ENCODE data around the gene SMPX. TPM values are rescaled to one million over a fixed set of nuclear protein-coding genes. Genes with fewer than 3 reads are reported as not detected.

Gene SMPX
- total and polyA plus RNA-seq, 12 donors, result 171 to 894 (median 696) TPM

DNA sequence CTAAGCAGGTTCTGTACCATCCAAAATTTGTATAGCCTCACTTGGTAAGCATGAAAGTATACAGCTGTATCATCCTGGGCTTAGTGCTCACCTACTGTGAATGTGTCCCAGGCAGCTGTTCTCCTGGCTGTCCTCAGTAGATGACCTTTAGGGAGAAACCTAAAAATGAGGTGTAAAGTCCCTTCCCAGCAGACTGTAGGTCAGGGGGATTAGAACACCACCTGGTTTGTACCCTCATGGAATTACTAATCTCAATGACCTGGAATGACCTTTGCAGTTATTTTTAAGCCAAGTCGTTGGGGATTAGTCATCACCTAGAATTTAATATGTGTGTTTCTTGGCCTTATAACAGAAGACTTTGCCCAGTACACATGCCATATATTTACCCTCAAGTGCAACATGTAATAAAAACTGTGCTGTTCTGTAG, 42.4 kb upstream of the SMPX start:
- Histone ChIP-seq H3K9me3 (no peaks in the 10 kb centered on the region), H3K36me3 (no peaks in the 10 kb centered on the region), H3K4me1 (peaks cover 0 to 11% (median 0%) of the 10 kb centered on the region in 9 donors), H3K4me3 (no peak overlapping the region), H3K27ac (peak overlapping the region in 5 of 10 donors; percentile 2 to 72 (median 62)), H3K27me3 (peaks cover 0 to 7% (median 0%) of the 10 kb centered on the region in 7 donors)
- peak in 5 of 8 donors; percentile 19 to 64 (median 42) for ATAC-seq
- TF ChIP-seq, protein P1, sequence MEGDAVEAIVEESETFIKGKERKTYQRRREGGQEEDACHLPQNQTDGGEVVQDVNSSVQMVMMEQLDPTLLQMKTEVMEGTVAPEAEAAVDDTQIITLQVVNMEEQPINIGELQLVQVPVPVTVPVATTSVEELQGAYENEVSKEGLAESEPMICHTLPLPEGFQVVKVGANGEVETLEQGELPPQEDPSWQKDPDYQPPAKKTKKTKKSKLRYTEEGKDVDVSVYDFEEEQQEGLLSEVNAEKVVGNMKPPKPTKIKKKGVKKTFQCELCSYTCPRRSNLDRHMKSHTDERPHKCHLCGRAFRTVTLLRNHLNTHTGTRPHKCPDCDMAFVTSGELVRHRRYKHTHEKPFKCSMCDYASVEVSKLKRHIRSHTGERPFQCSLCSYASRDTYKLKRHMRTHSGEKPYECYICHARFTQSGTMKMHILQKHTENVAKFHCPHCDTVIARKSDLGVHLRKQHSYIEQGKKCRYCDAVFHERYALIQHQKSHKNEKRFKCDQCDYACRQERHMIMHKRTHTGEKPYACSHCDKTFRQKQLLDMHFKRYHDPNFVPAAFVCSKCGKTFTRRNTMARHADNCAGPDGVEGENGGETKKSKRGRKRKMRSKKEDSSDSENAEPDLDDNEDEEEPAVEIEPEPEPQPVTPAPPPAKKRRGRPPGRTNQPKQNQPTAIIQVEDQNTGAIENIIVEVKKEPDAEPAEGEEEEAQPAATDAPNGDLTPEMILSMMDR (IDR thresholded peaks at IDR 0.05), result no peak
- WGBS, 2 donors, result 4 to 8% methylated on average over 1 of the region's 1 CpG
- no peak for DNase-seq
- intact Hi-C loops (cut with DNase I), result no loop called here

DNA sequence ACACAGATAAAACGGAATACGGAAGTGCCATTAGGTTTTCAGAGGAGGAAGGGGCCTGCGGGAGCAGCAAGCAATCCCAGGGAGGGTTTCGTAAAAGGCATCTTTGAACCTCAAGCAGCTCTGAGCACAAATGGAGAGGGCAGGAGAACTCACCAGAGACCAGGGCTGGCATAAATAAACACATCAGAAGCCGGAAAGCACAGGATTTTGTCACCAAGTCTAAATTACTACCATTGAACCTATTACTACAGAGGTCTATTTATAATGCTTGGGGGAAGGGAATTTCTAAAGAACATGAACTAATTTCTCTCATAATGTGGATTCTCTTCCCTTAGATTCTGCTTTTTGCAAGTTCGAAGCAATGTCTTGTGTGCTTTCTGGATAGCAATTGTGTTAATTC, 41.9 kb upstream of the SMPX start:
- Histone ChIP-seq H3K4me1 (peaks cover 0 to 11% (median 0%) of the 10 kb centered on the region in 9 donors), H3K27me3 (peaks cover 0 to 7% (median 0%) of the 10 kb centered on the region in 7 donors), H3K36me3 (no peaks in the 10 kb centered on the region), H3K9me3 (no peaks in the 10 kb centered on the region), H3K27ac (peak overlapping the region in 6 of 10 donors; percentile 2 to 72 (median 60)), H3K4me3 (no peak overlapping the region)
- WGBS, 2 donors, result 65 to 68% methylated on average over 6 of the region's 6 CpGs
- ATAC-seq (peak in 2 of 8 donors; percentile 18 to 41), DNase-seq (no peak)
- intact Hi-C loops (cut with DNase I), result no loop called here
- TF ChIP-seq, protein P1 (IDR thresholded peaks at IDR 0.05), result no peak

DNA sequence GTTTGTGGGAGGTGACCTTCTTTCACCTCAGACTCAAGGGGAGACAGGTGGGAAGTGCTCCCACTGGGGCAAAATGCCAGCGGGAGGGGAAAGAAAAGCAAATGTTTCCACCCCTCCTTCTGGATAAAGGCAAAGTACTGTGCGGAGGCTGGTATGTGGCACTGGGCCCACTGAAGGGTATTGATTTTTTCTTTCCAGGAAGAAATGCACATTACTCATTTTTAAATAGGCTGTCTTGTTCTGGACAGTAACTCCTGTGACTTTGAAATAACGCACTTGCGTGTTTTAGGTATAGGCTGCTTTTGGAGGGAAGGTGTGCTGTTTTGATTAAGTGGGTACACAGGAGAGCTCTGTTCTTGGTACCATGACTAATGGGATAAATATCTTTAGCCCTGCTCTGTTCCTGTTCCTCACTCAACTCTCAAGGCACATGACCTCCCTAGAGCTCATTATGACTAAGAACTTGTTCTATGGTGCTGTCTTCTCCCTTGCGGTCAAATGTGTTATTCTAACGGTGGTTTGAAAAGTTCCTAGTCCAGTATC, 40.8 kb upstream of the SMPX start:
- Histone ChIP-seq H3K9me3 (no peaks in the 10 kb centered on the region), H3K4me1 (peaks cover 0 to 11% (median 0%) of the 10 kb centered on the region in 9 donors), H3K4me3 (no peak overlapping the region), H3K27ac (peak overlapping the region in 4 of 10 donors; percentile 25 to 72 (median 65)), H3K27me3 (peaks cover 0 to 7% (median 0%) of the 10 kb centered on the region in 7 donors), H3K36me3 (no peaks in the 10 kb centered on the region)
- ATAC-seq (peak in 6 of 8 donors; percentile 78 to 93 (median 85)), DNase-seq (no peak)
- TF ChIP-seq, protein P1 (IDR thresholded peaks at IDR 0.05), result no peak
- WGBS, 2 donors, result 59 to 74% methylated on average over 6 of the region's 6 CpGs
- intact Hi-C loops (cut with DNase I), result no loop called here

DNA sequence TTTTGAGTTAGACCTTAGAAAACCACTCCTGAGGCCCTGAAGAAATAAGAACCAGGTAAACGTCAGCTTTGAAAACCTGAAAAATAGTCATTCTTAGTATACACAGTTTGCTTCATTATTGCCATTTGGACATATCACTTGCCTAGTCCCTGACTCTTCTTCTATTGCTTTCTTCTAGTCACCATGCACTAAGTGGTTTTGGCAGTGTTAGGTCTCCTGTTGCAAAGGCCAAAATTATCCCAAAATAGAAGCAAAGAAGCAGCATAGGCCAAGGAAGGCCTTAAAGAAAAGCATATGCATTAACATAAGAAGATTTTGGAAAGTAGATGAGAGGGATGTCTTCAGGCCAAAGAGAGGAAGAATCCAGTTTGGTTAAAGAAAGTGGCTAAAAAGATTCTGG, 24.1 kb upstream of the SMPX start:
- 97 to 100% methylated on average over 1 of the region's 1 CpG for WGBS, 2 donors
- Histone ChIP-seq H3K36me3 (no peaks in the 10 kb centered on the region), H3K9me3 (no peaks in the 10 kb centered on the region), H3K4me1 (no peaks in the 10 kb centered on the region), H3K27me3 (peaks cover 0 to 12% (median 0%) of the 10 kb centered on the region in 7 donors), H3K4me3 (no peak overlapping the region), H3K27ac (peak overlapping the region in 3 of 10 donors; percentile 37 to 53 (median 46))
- ATAC-seq (no peak), DNase-seq (no peak)
- TF ChIP-seq, protein P1 (IDR thresholded peaks at IDR 0.05), result no peak
- intact Hi-C loops (cut with DNase I), result no loop called here
